Forelimb muscle (tissue), 1 donor: ENCODE results near the gene IL17REL. TPM values are rescaled to one million over a fixed set of nuclear protein-coding genes. Genes with fewer than 3 reads are reported as not detected.

Experiments used
- DNase-seq: peaks from one replicate; pipeline ENCODE4 v3.0.0-alpha.2; 2013; ENCODE audit warnings: low read depth
- polyA plus RNA-seq: library from polyadenylated mRNA; unstranded; fragments of 120-200 nt; gene quantifications from one replicate; pipeline ENCODE4 v1.2.1, GENCODE V29; 2013; ENCODE audit not compliant: insufficient read length

Gene IL17REL
- polyA plus RNA-seq: not detected

DNA sequence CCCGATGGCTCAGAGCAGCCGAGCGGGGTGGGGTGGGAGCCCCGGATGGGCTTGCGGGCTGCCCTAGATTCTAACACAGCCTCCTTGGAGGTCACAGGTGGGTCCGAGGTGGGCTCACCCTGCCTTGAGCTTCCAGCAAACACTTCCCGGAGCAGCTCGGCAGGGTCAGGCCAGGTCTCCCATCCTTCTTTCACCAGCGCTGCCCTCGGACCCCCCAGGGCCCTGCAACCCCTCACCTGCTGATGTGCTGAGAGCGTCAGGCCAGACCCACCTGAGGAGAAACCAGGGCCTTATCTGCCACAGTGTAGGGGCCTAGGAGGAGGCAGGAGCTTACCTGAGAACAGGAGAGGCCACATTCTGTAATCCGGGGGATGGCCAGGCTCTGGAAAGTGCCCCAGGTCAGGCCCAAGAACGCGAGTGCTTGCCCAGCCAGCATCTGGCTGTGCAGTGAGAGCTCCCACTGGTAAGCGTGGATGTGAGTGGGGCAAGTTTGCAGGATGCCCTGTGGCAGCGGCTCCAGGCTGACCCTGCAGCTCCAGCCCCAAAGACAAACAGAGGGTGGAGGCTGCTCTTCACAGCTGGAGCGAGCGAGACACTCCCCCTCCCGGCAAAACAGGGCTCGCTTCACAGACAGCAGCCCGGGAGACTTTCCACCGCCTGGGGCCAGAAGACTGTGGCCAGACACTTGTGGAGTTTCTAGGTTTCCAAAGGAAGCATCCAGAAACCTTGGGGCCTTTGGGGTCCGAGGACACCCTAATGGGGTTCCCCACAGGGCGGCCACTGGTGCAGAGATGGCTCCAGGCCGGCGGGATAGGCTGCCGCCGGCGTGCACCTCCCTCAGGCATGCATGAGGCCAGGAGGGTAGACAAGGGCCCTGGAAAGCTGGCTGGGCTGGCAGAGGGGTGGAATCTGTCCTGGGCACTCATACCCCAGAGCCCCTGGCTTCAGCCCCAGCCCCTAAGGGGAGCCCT lies at the start of gene IL17REL:
IL17REL (minus strand) TSS at position 555 of the 971 bp plus-strand sequence; CDS start at position 436, 119 bp downstream.
- no peak for DNase-seq

DNA sequence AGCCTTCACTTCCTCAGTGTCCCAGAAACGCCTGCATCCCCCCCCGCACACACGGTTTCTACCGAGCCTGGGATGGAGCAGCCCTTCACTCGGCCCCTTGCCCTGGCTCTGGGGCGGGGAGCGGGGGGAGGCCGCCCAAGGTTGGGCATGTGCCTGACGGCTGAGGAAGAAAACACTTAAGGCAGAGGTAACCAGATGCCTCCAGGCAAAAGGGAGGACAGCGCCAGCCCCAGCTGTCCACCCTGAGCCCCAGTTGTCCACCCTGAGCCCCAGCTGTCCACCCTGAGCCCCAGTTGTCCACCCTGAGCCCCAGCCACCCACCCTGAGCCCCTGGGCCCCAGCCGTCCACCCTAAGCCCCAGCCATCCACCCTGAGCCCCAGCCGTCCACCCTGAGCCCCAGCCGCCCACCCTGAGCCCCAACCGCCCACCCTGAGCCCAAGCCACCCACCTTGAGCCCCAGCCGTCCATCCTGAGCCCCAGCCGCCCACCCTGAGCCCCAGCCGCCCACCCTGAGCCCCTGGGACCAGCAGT lies 49.3 kb upstream of the IL17REL start:
- no peak for DNase-seq

DNA sequence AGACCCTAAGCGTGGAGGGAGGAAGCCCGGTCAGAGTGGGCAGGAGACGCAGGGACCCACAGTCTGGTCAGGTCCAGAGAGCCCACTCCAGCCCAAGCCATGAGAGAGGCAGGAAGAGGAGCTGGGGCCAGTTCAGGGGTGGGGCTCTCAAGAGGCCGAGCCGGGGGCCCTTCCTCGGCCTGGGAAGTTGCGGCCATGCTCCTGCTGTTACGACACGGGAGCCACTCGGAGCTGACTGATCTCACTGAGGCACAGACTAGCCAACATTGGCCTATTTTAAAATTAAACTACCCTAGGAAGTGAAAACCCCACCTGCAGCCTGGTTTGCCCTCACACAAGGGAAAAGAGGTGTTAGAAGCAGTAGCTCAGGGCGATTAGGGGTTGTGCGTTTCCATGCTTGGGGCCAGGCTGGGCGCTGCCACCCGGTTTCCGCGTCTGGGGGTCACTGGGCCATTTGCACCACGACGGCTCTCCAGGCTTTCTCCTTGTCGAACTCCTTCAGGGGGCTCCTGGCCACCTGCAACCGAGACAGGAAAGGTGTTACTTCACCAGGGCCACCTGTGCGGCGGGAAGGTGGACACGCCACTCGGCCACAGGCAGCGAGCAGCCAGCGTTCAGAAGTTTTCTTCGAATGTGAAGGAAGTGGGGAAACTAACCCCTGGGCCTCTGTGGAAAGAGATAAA lies 48.7 kb upstream of the IL17REL start:
- DNase-seq: no peak

DNA sequence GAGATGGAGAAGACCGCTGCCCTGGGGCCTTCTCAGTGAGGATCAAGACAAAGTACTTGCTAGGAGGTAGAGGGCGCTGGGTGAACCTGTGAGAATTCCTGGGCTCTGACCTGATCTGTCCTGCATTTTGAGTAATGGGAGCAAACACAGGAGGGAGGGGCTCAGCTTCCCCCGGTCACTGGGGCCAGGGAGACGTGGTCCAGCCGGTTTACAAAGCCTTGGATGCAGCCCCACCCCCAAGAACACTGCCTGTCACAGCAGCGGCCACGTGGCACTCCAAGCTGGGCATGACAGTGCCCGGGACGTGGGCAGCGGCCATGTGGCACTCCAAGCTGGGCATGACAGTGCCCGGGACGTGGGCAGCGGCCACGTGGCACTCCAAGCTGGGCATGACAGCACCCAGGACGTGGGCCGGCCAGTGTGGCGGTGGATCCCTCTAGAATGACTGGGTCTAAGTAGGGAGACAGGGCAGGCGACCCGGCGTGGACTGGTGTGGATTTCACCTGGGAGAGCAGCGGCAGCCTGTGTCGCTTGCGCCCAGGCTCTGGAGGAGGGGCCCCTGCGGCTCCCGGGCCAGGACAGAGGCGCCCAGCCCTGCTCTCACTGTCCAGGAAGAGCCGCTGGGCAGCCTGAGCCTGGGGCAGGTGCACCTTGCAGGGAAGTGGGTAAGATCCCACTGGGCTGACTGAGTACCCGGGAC lies 48.0 kb upstream of the IL17REL start:
- DNase-seq: no peak

DNA sequence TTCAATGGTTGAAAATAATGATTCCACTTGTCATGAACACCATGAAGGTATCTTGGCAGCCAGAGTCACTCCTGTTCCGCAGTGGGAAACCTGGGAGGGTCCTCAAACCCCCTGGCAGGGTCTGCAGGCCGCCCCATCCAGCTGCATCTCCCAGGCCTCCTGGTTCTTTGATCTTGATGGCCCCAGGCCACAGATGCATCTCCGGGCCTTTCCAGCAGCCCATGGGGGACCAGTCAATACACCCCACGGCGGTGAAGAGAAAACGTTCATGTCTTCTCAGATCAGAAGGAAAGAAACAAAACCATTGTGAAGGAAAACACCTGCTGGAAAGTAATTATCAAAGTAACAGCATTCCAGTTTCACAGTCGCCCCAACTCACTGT lies 47.3 kb upstream of the IL17REL start:
- DNase-seq: no peak

DNA sequence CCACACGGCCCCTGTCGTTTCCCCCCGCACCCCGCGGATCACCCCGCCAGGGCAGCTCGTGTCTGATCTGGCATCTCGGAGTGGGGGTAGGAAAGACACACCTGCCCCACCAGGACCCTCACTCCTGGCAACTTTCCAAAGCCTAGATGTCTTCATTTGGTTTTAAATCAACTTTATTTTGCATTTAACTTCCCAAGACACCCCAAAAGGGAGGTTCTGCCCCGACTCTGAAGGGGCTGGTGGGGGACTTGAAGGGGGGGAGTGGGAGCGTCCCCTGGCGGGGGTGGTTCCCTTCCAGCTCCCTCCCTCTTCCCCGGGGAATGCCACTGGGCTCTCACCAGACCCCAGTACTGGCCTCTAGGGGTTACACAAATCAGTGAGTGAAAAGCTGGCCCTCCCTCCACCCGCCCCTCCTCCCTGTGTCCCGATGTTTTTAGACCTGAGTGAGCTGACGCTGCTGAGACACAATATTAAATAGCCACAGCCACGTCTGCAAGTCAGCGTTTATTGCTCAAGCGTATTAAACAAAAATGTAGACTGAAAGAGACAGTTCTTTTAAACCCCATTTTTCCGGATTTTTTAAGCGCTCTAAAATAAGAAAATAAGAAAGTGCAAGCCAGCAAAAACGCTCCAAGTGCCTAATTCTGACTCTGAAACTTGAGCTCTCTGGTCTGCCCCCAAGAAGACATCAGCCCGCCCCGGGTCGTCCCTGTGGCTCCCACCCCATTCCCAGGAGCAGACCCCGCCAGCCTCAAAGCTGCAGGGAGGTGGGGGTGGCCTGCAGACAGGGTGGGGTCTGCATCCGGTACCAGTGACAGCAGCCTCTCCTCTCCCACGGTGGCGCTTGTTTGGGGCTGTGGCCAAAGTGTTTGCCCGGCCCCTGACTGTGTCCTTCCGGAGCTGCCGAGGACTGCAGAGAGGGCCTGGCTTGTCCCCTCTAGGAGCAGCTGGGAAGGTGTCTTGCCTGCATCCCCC lies 46.6 kb upstream of the IL17REL start:
- DNase-seq: no peak

DNA sequence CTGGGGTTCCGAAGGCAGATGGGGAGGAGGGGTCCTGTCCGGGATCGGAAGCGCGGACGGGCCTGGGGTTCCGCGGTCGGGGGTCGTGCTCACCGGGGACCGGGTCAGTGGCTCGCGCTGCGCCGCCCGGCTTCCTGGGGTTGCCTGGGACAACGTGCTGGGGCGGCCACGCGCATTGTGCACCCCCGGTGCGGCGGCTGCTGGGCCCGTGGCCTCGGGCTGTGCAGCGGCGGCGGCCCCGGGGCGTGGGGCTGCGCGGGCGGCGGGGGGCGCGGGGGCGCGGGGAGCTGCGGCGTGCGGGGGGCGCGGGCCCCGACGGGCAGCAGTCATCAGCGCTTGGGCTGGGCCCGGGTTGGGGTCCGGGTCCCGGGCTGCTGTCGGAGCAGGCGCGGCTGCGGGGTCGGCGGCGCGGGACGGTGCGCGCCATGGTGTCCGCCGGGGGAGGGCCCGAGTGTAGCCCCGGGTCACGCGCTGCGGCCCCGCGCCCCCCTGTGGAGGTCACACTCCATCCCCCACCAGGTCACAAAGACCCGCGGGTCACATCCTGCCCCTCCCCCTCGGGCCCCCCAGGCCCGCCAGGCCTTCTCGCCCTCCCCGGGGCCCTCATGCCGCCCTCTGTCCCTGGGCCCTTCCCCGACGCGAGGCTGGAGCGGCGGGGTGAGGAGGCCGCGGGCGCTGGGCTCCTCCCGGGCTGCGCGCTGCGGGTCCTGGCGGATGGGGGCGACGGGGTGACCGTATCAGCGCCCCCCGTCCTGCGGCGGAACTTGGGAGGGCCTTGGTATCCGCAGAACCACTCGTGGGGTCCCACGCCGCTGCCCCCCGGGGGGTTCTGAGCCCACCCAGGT lies 45.7 kb upstream of the IL17REL start, which contains the start of gene TTLL8:
TTLL8 (minus strand) TSS at position 238 of the 845 bp plus-strand sequence.
- no peak for DNase-seq

DNA sequence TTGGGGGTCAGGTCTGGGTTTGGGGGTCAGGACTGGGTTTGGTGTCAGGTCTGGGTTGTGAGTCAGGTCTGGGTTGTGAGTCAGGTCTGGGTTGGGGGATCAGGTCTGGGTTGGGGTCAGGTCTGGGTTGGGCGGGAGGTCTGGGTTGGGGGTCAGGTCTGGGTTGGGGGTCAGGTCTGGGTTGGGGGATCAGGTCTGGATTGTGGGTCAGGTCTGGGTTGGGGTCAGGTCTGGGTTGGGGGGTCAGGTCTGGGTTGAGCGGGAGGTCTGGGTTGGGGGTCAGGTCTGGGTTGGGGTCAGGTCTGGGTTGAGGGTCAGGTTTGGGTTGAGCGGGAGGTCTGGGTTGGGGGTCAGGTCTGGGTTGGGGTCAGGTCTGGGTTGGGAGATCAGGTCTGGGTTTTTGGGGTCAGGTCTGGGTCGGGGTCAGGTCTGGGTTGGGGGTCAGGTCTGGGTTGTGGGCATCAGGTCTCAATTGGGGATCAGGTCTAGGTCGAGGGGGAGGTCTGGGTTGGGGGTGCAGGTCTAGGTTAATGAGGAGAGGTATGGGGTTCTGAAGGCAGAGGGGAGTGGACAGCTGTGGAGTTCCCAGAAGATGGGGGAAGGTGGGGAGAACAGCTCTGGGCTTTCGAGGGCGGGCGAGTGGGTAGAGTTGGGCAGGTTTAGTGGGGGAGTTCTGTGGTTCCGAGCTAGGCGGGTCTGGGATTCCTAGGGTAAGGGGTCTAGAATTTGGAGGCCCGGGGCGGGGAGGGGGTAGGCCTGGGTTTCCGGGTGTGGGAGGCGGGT lies 44.9 kb upstream of the IL17REL start:
- DNase-seq: no peak

DNA sequence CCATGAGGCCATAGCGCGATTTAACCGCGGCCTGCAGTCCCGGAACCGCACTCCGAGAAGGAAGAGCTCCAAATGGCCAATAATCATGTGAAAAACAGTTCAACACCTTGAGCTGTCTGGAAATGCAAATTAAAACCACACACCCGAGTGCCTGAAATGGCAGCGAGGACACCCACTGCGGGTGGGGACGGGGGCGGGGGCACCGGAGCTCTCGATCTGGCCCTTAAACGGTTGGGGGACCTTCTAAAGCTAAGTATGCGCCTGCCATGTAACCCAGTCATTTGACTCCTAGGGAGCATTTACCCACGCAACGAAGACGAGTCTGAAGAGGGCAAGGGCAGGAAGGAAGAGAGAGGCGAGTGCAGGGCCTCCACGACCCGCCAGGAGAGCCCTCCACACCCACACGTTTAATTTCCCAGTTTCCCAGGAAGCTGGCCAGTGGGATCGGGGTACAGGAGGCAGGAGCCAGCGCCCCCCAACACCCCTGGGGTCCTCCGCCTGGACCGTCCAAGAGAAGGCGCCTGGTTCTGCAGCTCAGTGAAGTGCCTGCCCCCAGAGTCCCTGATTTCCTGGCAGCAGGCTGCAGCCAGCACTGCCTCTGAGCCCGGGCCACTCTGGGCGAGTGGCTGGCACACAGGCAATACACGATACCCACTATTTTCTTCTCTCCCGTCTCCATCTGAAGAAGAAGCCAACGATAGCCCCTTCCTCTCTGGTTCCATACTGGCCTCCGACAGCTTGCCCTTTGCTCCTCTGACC lies 43.8 kb upstream of the IL17REL start:
- DNase-seq: no peak

DNA sequence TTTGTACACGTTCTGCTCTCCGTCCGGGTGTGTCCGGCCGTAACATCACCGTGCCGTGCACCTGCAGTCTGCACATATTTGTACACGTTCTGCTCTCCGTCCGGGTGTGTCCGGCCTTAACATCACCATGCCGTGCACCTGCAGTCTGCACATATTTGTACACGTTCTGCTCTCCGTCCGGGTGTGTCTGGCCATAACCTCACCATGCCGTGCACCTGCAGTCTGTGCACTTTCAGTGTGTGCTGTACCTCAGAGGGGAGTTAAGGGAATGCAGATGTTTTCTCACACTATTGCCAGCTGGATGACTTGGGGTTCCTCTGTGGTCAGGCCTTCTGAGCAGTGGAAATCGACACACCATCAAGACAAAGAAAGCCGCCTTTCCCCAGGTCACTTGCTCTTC lies 41.3 kb upstream of the IL17REL start:
- DNase-seq: no peak

DNA sequence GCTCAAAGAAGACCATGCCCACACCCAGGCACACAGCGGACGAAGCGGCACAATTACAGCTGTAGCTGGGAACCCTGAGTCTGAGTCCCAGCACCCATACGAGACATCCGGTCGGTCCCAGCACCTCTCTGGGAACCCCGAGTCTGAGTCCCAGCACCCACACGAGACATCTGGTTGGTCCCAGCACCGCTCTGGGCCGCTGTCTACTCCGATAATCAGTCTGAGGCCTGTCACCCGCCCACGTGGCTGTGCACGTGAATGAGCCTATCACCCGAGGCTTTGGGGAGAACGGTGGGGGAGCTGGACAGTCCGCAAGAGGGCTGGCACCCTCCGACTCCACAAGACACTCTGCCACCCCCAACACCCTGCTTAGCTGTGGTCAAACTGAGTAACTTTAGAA lies 39.4 kb upstream of the IL17REL start:
- no peak for DNase-seq

DNA sequence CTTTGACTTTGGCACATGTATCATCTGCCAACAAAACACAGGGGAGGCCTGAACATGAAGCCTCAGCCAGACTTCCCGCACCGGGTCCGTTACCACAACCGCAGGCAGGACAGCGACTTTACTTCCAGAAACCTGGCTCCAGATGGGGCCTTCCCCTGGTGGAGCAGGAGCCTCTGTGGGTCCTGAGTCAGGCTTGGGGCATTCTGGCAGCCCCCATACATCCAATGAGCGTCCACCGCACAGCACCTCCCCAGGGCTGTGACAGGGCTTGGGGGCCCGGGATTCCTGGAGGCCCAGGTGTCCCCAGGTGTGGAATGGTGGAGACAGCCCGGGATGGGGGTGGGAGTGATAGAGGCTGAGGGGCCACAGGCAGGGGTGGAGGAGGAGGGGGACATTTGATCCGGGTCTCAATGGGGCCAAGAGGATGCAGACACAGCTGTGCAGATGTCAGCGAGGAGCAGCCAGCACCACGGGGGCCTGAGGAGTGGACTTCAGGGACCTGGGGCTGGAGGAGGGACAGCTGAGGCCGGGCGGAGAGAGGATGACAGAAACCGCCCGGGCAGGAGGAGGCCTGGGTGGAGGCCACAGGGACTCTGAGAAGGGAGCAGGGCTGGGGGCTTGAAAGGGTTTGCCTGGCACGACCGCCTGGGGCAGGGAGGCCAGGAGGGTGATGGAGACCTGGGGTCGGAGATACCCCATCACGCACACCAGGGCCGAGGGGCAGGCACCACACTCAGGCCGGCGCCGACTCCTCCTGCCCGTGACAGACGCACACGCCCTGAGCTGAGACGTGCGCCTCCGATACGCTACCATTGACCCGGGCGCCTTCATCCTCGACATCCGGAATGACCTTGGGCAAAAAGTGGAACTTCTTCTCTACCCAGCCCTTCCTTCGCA lies 37.0 kb upstream of the IL17REL start:
- DNase-seq: no peak

DNA sequence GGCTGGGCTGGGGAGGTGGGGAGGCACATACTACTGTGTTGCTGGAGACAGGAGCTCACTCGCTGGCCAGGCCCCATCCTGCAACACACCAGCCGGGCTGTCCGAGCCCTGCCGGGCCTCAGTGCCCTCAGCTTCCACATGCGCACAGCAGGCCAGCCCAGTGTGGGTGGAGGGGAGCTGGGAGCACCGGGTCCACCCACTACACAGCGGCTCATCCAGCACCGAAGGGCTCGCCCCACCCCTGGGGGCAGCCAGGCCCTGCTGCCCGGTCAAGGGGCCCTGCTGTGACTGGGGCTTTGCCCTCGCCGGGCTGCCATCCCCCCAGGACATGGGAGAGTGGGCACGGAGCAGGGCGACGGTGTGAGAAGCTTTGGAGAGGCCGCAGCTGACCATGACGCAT lies 36.3 kb upstream of the IL17REL start:
- no peak for DNase-seq

DNA sequence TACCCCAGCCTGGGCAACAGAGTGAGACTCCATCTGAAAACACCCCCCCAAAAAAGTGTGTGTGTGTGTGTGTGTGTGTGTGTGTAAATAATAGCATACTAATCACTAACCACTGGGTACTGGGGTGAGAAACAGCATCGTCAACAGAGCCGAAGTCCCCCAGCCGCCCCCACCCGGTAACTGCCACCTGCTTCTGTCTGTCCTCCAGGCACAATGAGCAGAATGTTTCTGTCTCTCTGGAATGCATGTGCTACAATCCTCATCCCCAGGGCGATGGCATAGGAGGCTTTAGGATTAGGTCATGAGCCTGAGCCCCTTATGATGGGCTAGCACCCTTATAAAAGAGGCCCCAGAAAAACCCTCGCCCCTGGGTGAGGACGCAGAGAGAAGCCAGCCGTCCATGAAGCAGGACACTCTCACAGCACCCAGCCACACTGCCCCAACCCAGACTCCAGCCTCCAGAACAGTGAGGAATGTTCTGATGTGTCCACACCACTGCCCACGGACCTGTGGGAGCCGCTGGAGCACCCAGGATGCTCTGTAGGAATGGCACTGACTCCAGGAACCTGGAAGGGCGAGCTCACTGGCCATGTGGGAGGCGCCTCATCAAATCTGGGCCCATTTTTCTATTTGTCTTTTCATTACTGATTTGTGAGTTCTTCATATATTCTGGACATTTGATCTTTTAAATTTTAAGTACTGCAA lies 35.6 kb upstream of the IL17REL start:
- DNase-seq: no peak

DNA sequence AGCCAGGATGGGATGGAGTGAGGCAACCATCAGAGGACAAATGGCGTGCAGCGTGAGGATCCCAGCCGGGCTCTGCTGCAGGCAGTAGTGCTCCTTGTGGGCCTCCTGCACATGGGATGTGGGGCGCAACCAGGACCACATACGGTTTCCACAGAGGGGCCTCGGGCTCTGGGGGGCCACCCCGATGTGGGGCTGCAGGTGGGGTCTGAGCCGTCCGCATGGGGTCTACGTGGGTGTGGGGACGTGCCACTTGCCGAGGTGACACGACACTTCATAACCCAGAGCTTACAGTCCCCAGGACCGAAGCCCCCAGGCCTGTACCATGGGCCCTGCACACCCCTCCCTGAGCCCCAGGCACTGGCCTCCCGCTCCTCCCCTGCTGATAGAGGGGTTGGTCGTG lies 34.8 kb upstream of the IL17REL start:
- DNase-seq: no peak

DNA sequence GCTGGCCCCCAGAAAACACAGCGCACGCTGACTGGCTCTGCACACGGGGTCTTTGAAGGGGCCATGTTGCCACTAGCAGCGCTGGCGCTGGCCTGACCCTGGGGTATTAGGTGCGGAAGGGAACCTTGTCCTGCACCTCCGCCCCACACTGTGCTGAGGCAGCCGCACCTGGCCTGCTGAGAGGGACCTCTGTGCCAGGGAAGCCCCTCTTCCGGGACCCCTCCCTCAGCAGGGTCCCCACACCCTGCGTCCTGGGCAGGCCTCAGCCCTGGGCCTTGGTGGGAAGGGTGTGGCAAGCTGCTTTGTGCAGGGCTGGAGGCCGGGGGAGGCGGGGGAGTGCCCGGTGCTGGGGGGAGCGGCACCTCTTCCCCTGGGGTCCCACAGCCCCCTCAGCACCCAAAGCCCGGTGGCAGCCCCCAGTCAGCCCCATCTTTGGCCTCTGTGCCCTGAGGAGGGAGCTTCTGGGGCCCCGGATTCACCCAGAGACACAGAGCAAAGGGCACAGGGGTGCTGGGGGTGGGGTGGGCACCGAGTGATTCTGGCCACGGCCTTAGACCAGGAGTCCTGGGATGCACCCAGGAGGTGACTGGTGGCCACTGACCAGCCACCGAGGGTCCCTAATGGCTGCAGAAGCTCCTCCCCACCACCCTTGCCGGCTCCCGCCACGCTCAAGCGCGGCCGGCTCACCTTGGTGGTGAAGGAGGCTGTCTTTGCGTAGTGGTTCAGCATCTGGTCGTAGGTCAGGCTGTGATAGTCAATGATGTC lies 34.1 kb upstream of the IL17REL start:
- no peak for DNase-seq
